H1 (cell line): ENCODE data around the gene ARHGAP8. TPM values are rescaled to one million over a fixed set of nuclear protein-coding genes. Genes with fewer than 3 reads are reported as not detected.
A peak's percentile ranks its signal among the peaks of the same experiment; 100 is the strongest.

Source experiments
- CTCF ChIA-PET: fragments of 300-600 bp; sonication (Branson Sonifier 250); formaldehyde crosslinking; loops from one replicate; lab custom pipeline; 2021; ENCODE audit not compliant: partially characterized antibody; lab: Charles Lee
- POLR2A ChIA-PET: fragments of 300-600 bp; sonication (Branson Sonifier 250); formaldehyde crosslinking; loops from one replicate; lab custom pipeline; 2021; ENCODE audit warnings: inconsistent platforms; ENCODE audit not compliant: partially characterized antibody; lab: Charles Lee
- DNase-seq, 2 experiments: peaks; one replicate each; pipeline versions ENCODE4 v3.0.0 to v3.0.0-alpha.2; 2010 to 2022; ENCODE audit warnings: low spot score in 2 of 2, low read depth in 1 of 2, mixed read lengths in 1 of 2
- FAIRE-seq: peaks from 2 replicates; lab custom pipeline; 2011; peaks lifted over from hg19 to GRCh38; lab: Jason Lieb, UNC
- H2AFZ ChIP-seq: 2 replicates; pipeline ENCODE4 v1.8.1; 2012; ENCODE audit warnings: low read length, inconsistent platforms
- H2AK5ac ChIP-seq: 2 replicates; pipeline ENCODE4 v1.6.1; 2013; ENCODE audit warnings: low read depth, low read length
- H2BK120ac ChIP-seq: replicated peaks from 2 replicates; pipeline ENCODE3; 2013; ENCODE audit warnings: low read depth, low read length, inconsistent platforms
- H2BK12ac ChIP-seq: 2 replicates; pipeline ENCODE4 v1.6.1; 2013; ENCODE audit warnings: low read depth, low read length
- H2BK15ac ChIP-seq: 2 replicates; pipeline ENCODE4 v1.6.1; 2013; ENCODE audit warnings: low read length
- H2BK20ac ChIP-seq: 2 replicates; pipeline ENCODE4 v1.6.1; 2013; ENCODE audit warnings: low read length
- H2BK5ac ChIP-seq: 2 replicates; pipeline ENCODE4 v1.6.1; 2013; ENCODE audit warnings: low read depth, low read length
- H3K14ac ChIP-seq: 2 replicates; pipeline ENCODE4 v1.6.1; 2013; ENCODE audit warnings: inconsistent platforms; ENCODE audit not compliant: insufficient read length
- H3K18ac ChIP-seq: 2 replicates; pipeline ENCODE4 v1.6.1; 2013; ENCODE audit warnings: low read length; ENCODE audit errors: extremely low read depth
- H3K23ac ChIP-seq: 2 replicates; pipeline ENCODE4 v1.6.1; 2013; ENCODE audit warnings: inconsistent platforms; ENCODE audit not compliant: insufficient read length
- H3K23me2 ChIP-seq: 2 replicates; pipeline ENCODE4 v1.6.1; 2013; ENCODE audit warnings: low read depth, low read length
- H3K27ac ChIP-seq: 2 replicates; pipeline ENCODE4 v1.6.1; 2011; ENCODE audit warnings: low read depth, low read length, inconsistent platforms
- H3K27me3 ChIP-seq, 4 experiments: replicated peaks in 1 of 4; 1 replicate in 1 of 4; 2 replicates in 3 of 4; pipeline versions ENCODE4 v1.6.1 to v1.8.1; 2011 to 2013; ENCODE audit warnings: low read length in 3 of 4, mild to moderate bottlenecking in 3 of 4, inconsistent platforms in 2 of 4, mixed read lengths in 2 of 4, moderate library complexity in 1 of 4; ENCODE audit not compliant: control insufficient read depth in 3 of 4, insufficient read depth in 3 of 4; ENCODE audit errors: extremely low read depth in 1 of 4
- H3K36me3 ChIP-seq, 4 experiments: 2 replicates each; pipeline versions ENCODE4 v1.6.1 to v1.8.1; 2011 to 2013; ENCODE audit warnings: mild to moderate bottlenecking in 4 of 4, low read length in 3 of 4, moderate library complexity in 2 of 4, control low read depth in 1 of 4, inconsistent platforms in 1 of 4; ENCODE audit not compliant: insufficient read depth in 4 of 4, control insufficient read depth in 2 of 4
- H3K4ac ChIP-seq: replicated peaks from 2 replicates; pipeline ENCODE3; 2013; ENCODE audit warnings: low read length, low read depth, mixed read lengths, inconsistent platforms; ENCODE audit not compliant: insufficient read length
- H3K4me1 ChIP-seq, 4 experiments: replicated peaks in 1 of 4; 1 replicate in 1 of 4; 2 replicates in 3 of 4; pipeline versions ENCODE4 v1.6.1 to v1.8.1; 2011 to 2013; ENCODE audit warnings: low read length in 3 of 4, inconsistent platforms in 2 of 4, mixed read lengths in 1 of 4; ENCODE audit not compliant: insufficient read depth in 4 of 4, control insufficient read depth in 3 of 4
- H3K4me2 ChIP-seq, 2 experiments: 2 replicates each; pipeline versions ENCODE4 v1.6.1 to v1.8.1; 2011 to 2013; ENCODE audit warnings: low read depth in 2 of 2, low read length in 2 of 2, control low read depth in 1 of 2, inconsistent platforms in 1 of 2, mild to moderate bottlenecking in 1 of 2; ENCODE audit not compliant: insufficient read depth in 1 of 2
- H3K4me3 ChIP-seq, 4 experiments: fragments of 200-600, 300-600 bp in 1 of 4; sonication (generic), shearing (Covaris generic), sonication (Bioruptor Twin) in 1 of 4; 2 replicates each; pipeline versions ENCODE4 v1.5.1 to v1.8.1; 2011 to 2016; ENCODE audit warnings: low read length in 4 of 4, low read depth in 3 of 4, control low read depth in 2 of 4, inconsistent platforms in 2 of 4, mild to moderate bottlenecking in 2 of 4, mixed read lengths in 1 of 4, moderate library complexity in 1 of 4; ENCODE audit not compliant: insufficient read depth in 2 of 4; ENCODE audit errors: extremely low read depth in 1 of 4
- H3K56ac ChIP-seq: replicated peaks from 2 replicates; pipeline ENCODE3; 2013; ENCODE audit warnings: low read depth, mild to moderate bottlenecking, mixed read lengths, low read length, inconsistent platforms; ENCODE audit not compliant: insufficient read length
- H3K79me1 ChIP-seq: 2 replicates; pipeline ENCODE4 v1.6.1; 2013; ENCODE audit warnings: low read depth, low read length, control low read depth
- H3K79me2 ChIP-seq, 2 experiments: 2 replicates each; pipeline versions ENCODE4 v1.6.1 to v1.8.1; 2012 to 2013; ENCODE audit warnings: low read length in 2 of 2, mild to moderate bottlenecking in 2 of 2, inconsistent platforms in 1 of 2; ENCODE audit not compliant: insufficient read depth in 2 of 2, control insufficient read depth in 1 of 2
- H3K9ac ChIP-seq, 4 experiments: replicated peaks in 1 of 4; 1 replicate in 1 of 4; 2 replicates in 3 of 4; pipeline versions ENCODE4 v1.6.1 to v1.8.1; 2011 to 2013; ENCODE audit warnings: low read depth in 3 of 4, low read length in 3 of 4, control low read depth in 2 of 4, mild to moderate bottlenecking in 2 of 4, moderate library complexity in 2 of 4, inconsistent platforms in 1 of 4; ENCODE audit errors: extremely low read depth in 1 of 4
- H3K9me3 ChIP-seq, 2 experiments: 2 replicates each; pipeline versions ENCODE4 v1.6.1 to v1.8.1; 2012 to 2013; ENCODE audit warnings: mild to moderate bottlenecking in 2 of 2, moderate library complexity in 2 of 2, control low read depth in 1 of 2, inconsistent platforms in 1 of 2, low read depth in 1 of 2, low read length in 1 of 2, mixed read lengths in 1 of 2; ENCODE audit not compliant: insufficient read depth in 2 of 2
- H4K20me1 ChIP-seq, 2 experiments: replicated peaks in 1 of 2; 2 replicates each; pipeline versions ENCODE3 to v1.8.1; 2011 to 2013; ENCODE audit warnings: inconsistent platforms in 2 of 2, low read length in 2 of 2, mild to moderate bottlenecking in 1 of 2; ENCODE audit not compliant: insufficient read depth in 2 of 2, control insufficient read depth in 1 of 2
- H4K5ac ChIP-seq: 2 replicates; pipeline ENCODE4 v1.6.1; 2013; ENCODE audit warnings: low read length, low read depth, mixed read lengths, inconsistent platforms; ENCODE audit not compliant: insufficient read length
- H4K8ac ChIP-seq: 2 replicates; pipeline ENCODE4 v1.8.0; 2013; ENCODE audit warnings: mild to moderate bottlenecking, moderate library complexity, low read length, inconsistent platforms; ENCODE audit not compliant: insufficient read depth; ENCODE audit errors: extremely low read depth
- H4K91ac ChIP-seq: replicated peaks from 2 replicates; pipeline ENCODE3; 2013; ENCODE audit warnings: low read length, mixed read lengths, inconsistent platforms; ENCODE audit not compliant: insufficient read length
- CEBPB ChIP-seq: IDR thresholded peaks from 2 replicates; pipeline ENCODE4 v1.6.1; 2012; ENCODE audit warnings: low read depth, low read length
- CREB1 ChIP-seq: IDR thresholded peaks from 2 replicates; pipeline ENCODE4 v1.6.1; 2012; ENCODE audit warnings: inconsistent platforms
- GTF2F1 ChIP-seq: IDR thresholded peaks from 2 replicates; pipeline ENCODE4 v1.6.1; 2012; ENCODE audit warnings: low read depth, low read length, improper control_type of control experiment, borderline replicate concordance
- HDAC2 ChIP-seq, 2 experiments: fragments of 300-600 bp in 1 of 2; sonication (generic) in 1 of 2; IDR thresholded peaks; 2 replicates each; pipeline ENCODE4 v1.6.1; 2011 to 2012; ENCODE audit warnings: low read depth in 2 of 2, low read length in 2 of 2, mild to moderate bottlenecking in 2 of 2, moderate library complexity in 2 of 2, borderline replicate concordance in 1 of 2, inconsistent platforms in 1 of 2
- JUN ChIP-seq: IDR thresholded peaks from 2 replicates; pipeline ENCODE4 v1.6.1; 2011; ENCODE audit warnings: low read depth, mild to moderate bottlenecking, improper control_type of control experiment, low read length
- KDM1A ChIP-seq: fragments of 200-600, 300-600 bp; sonication (generic); IDR thresholded peaks from 2 replicates; pipeline ENCODE4 v1.7.1; 2016; ENCODE audit warnings: mild to moderate bottlenecking, low read length, borderline replicate concordance
- SIRT6 ChIP-seq: IDR thresholded peaks from one replicate; pipeline ENCODE4 v1.7.1; 2012; ENCODE audit warnings: low read length, inconsistent platforms
- TAF7 ChIP-seq: optimal IDR thresholded peaks from 2 replicates; pipeline ENCODE3; 2011; ENCODE audit warnings: low read depth, mild to moderate bottlenecking, inconsistent platforms, low read length, moderate library complexity, borderline replicate concordance
- WGBS, 2 experiments: shearing (Covaris generic) in 1 of 2; methylation state at CpG; one replicate each; pipeline versions ENCODE4 v1.1.6 to v1.1.7; 2013 to 2015; ENCODE audit warnings: low lambda C conversion rate in 2 of 2, mixed read lengths in 2 of 2, inconsistent platforms in 1 of 2, low coverage in 1 of 2, missing lambda C conversion rate in 1 of 2; ENCODE audit not compliant: insufficient replicate concordance in 2 of 2, insufficient coverage in 1 of 2, insufficient read length in 1 of 2; ENCODE audit errors: extremely low coverage in 1 of 2, missing lambda C conversion rate in 1 of 2; 5-methylcytosine and 5-hydroxymethylcytosine counted together
- long read RNA-seq, 2 experiments: library from RNA in 1 of 2; library from capped mRNA in 1 of 2; stranded (forward); transcript quantifications; one replicate each; pipeline ENCODE4 v2.0.0, GENCODE V29; 2021; ENCODE audit warnings: inconsistent platforms in 1 of 2
- polyA minus RNA-seq, 3 experiments: library from RNA; depleted of rRNA, polyadenylated mRNA; stranded (reverse); fragments of >200 nt; gene quantifications; 1 replicate in 2 of 3; 2 replicates in 1 of 3; pipeline ENCODE4 v1.2.3, GENCODE V29; 2011
- polyA plus RNA-seq, 7 experiments: library from polyadenylated mRNA; depleted of rRNA in 3 of 7; stranded (reverse) in 5 of 7; unstranded in 2 of 7; fragments of >200 nt in 5 of 7; fragments of 200-250 nt in 2 of 7; gene quantifications; 1 replicate in 5 of 7; 2 replicates in 1 of 7; 4 replicates in 1 of 7; pipeline versions ENCODE4 v1.2.1 to v1.2.3, GENCODE V29; 2011 to 2013; ENCODE audit warnings: missing spikeins in 2 of 7, mixed read lengths in 2 of 7
- total RNA-seq: library from RNA; stranded (reverse); fragmentation: NEBNext Ultra II Directional; extraction: Animal tissue kit (Norgen Biotek cat#: 25700); gene quantifications from 2 replicates; pipeline ENCODE4 v1.2.1, GENCODE V29; 2021

ARHGAP8 gene
- total RNA-seq (47.7 and 48.7 TPM in 2 replicates), polyA plus RNA-seq (2011; rRNA removed) (35.6 and 55.2 TPM in 2 replicates), polyA minus RNA-seq (2011; rRNA and poly(A)+ RNA removed) (28.4 and 34.7 TPM in 2 replicates)
- 40.7 TPM for polyA plus RNA-seq (2011; cell fraction: cytosol; rRNA removed)
- polyA plus RNA-seq (2011; cell fraction: nucleus; rRNA removed), result 71.9 TPM
- 29.6 to 36.8 TPM (median 35.4 TPM) in 4 replicates for polyA plus RNA-seq (2012, experiment 1 of 2)
- 25.3 TPM for polyA plus RNA-seq (2012, experiment 2 of 2)
- 28.1 TPM for polyA plus RNA-seq (2013, experiment 1 of 2)
- 27.7 TPM for polyA plus RNA-seq (2013, experiment 2 of 2)
- 22.0 TPM for polyA minus RNA-seq (2011; cell fraction: cytosol; rRNA and poly(A)+ RNA removed)
- 33.7 TPM for polyA minus RNA-seq (2011; cell fraction: nucleus; rRNA and poly(A)+ RNA removed)
- long read RNA-seq, experiment 1, partial matches to known transcripts, result 4 of 17 reads
- long read RNA-seq, experiment 1, other reads (novel, unspliced or antisense), result 6 of 17 reads
- long read RNA-seq, experiment 2, transcript ARHGAP8-202 (12 exons, 1,584 nt), result major isoform, 28 of 42 reads
- long read RNA-seq, experiment 2, partial matches to known transcripts, result 6 of 42 reads
- long read RNA-seq, experiment 2, other reads (novel, unspliced or antisense), result 4 of 42 reads

DNA sequence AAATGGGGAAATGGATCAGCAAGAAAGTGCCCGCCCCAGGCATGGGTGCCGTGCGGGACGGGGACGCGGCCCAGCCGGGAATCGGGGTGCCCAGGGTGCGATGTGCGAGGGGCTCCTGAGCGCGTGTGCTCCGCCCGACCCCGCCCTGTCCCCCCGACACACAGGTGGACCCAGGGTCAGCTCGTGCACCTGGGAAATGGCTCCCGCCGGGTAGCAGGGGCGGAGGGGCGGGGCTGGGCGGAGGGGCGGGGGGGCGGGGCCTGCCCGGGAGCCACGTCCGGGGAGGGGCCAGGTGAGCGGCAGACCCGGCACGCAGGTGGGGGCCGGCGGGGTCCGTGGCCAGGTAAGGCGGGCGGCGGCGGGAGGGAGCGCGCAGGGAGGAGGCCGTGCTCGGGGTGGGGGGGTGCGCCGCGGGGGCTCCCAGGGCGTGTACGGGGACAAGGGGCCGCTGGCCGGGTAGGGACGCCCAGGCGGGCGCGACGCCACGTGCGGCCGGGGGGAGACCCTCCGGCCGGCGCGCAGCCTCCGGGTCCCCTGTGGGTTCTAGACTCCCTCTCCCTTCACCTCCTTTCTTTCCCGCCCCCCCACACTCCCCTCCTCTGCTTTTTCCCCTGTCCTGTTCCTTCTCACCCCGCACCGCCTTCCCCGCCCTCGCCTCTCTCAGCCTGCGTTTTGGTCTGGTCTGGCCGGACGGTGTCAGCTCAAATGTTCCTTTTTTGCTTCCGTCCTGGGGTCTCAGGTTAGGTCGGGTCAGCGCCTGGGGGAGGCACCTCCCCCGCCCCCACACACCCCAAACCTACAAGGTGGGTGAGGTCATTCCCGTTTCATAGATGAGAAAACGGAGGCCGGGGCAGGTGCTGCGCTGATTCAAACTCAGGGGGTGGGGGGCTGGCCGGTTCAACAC lies at the start of gene ARHGAP8:
Gene ARHGAP8, plus strand, starts transcription at position 291 of the 904 bp plus-strand sequence. CDS start 33,953 bp downstream, outside the sequence.
- Histone ChIP-seq H3K4ac (peak within 1 kb of the TSS; percentile 53), H3K18ac (no peak within 1 kb of the TSS; the same call in none of the 2 replicates), H3K23me2 (peaks cover 5% of the 10 kb centered on the region), H2BK120ac (peak within 1 kb of the TSS; percentile 22), H4K20me1 (peaks cover 5 to 11% of the 10 kb centered on the region in 2 experiments), H3K27me3 (peaks cover 0 to 7% (median 4%) of the 10 kb centered on the region in 4 experiments; a peak in 4 of 7 replicates), H4K8ac (peak within 1 kb of the TSS; percentile 89; the same call in 1 of the 2 replicates), H3K4me1 (peaks cover 4 to 25% (median 19%) of the 10 kb centered on the region in 4 experiments), H3K79me1 (peaks cover 3% of the 10 kb centered on the region; the same call in 1 of the 2 replicates), H3K27ac (no peak within 1 kb of the TSS), H2BK12ac (no peak within 1 kb of the TSS), H3K4me3 (peak within 1 kb of the TSS; percentile 44 to 93 (median 62)), H3K14ac (no peak within 1 kb of the TSS), H3K9me3 (no peaks in the 10 kb centered on the region), H3K56ac (no peak within 1 kb of the TSS), H3K9ac (peak within 1 kb of the TSS in 2 of 4 experiments; percentile 46 to 50; a peak in 3 of 7 replicates), H3K4me2 (peak within 1 kb of the TSS; percentile 87 to 97), H3K36me3 (no peaks in the 10 kb centered on the region), H2BK15ac (no peak within 1 kb of the TSS), H2AK5ac (no peak within 1 kb of the TSS), H2BK20ac (no peak within 1 kb of the TSS), H2BK5ac (no peak within 1 kb of the TSS), H2AFZ (no peak within 1 kb of the TSS), H3K23ac (no peak within 1 kb of the TSS), H4K5ac (peak within 1 kb of the TSS; percentile 74), H3K79me2 (peaks cover 0 to 31% of the 10 kb centered on the region in 2 experiments; a peak in 2 of 4 replicates), H4K91ac (peak within 1 kb of the TSS; percentile 93)
- 6% methylated on average over 25 of the region's 78 CpGs; no CpG with 5 or more reads in 1 of the 2 experiments for WGBS, 2 experiments
- FAIRE-seq, result no peak
- peak in 1 of 2 experiments; percentile 72 for DNase-seq
- POLR2A ChIA-PET, result interaction anchor here (0.6 to 2.0 kb wide), 5 partner anchors 11 to 60 kb away, joined by 3 to 4 read pairs (median 4); no protein-coding TSS in a partner anchor
- CTCF ChIA-PET, result interaction anchor here (0.7 to 4.9 kb wide), 6 partner anchors 10 to 1112 kb away, joined by 3 to 31 read pairs (median 4); no protein-coding TSS in a partner anchor
- TF ChIP-seq SIRT6 (no peak), CEBPB (no peak), KDM1A (no peak), GTF2F1 (no peak), HDAC2 (IDR thresholded peaks at IDR 0.05; ENCODE audit: borderline replicate concordance in 1 of 2, low read depth in 2 of 2, low read length in 2 of 2) (no peak), TAF7 (no peak), CREB1 (no peak), JUN (no peak)
